Activated CD8-positive, alpha-beta T cell treated with anti-CD3 and anti-CD28 coated beads, Interleukin-2, amount 10 ng/mL, durations not matched to agents 7 days and 5 days (primary cell): Measurements from ENCODE around the gene ELOVL5. TPM values are rescaled to one million over a fixed set of nuclear protein-coding genes. Genes with fewer than 3 reads are reported as not detected.

Source experiments
- ATAC-seq: fragments of 150-1000 bp; cut with Tn5 transposase; one replicate; pipeline ENCODE4 v1.10.0; 2021; ENCODE audit warnings: moderate library complexity
- CTCF ChIA-PET: fragments of 350-600 bp; sonication (Branson Sonifier 250); formaldehyde crosslinking; loops from one replicate; lab custom pipeline; 2021; ENCODE audit warnings: antibody characterized with exemption; lab: Charles Lee
- POLR2A ChIA-PET: fragments of 350-600 bp; sonication (Branson Sonifier 250); formaldehyde crosslinking; loops from one replicate; lab custom pipeline; 2021; ENCODE audit warnings: antibody characterized with exemption; lab: Charles Lee
- DNase-seq: peaks from one replicate; pipeline ENCODE4 v3.0.0-alpha.2; 2020
- H3K27ac Mint-ChIP-seq: one replicate; pipeline ENCODE4 v1.8.0; 2021; ENCODE audit warnings: mild to moderate bottlenecking, mixed read lengths
- H3K27me3 Mint-ChIP-seq: one replicate; pipeline ENCODE4 v1.8.0; 2021; ENCODE audit warnings: low read depth, mixed read lengths
- H3K36me3 Mint-ChIP-seq: one replicate; pipeline ENCODE4 v1.8.0; 2021; ENCODE audit warnings: low read depth, mixed read lengths
- H3K4me1 Mint-ChIP-seq: one replicate; pipeline ENCODE4 v1.8.0; 2021; ENCODE audit warnings: low read depth, mixed read lengths
- H3K4me3 Mint-ChIP-seq: one replicate; pipeline ENCODE4 v1.8.0; 2021; ENCODE audit warnings: mild to moderate bottlenecking, mixed read lengths
- H3K9me3 Mint-ChIP-seq: one replicate; pipeline ENCODE4 v1.8.0; 2022; ENCODE audit warnings: mixed read lengths; ENCODE audit not compliant: insufficient read depth
- total RNA-seq, 2 experiments: library from RNA; stranded (reverse); gene quantifications; one replicate each; pipeline ENCODE4 v1.2.3, GENCODE V29; 2021

Gene ELOVL5
- total RNA-seq, 2 experiments from 2014 or later: 116 TPM

GRCh38 chr6:53264915-53265607, 83.7 kb downstream of the ELOVL5 start:
- H3K9me3 Mint-ChIP-seq: no peaks in the 10 kb centered on the region
- ChIA-PET POLR2A (no interaction called here), CTCF (no interaction called here)
- no peaks in the 10 kb centered on the region for H3K27me3 Mint-ChIP-seq
- H3K36me3 Mint-ChIP-seq: peaks cover 77% of the 10 kb centered on the region
- no peak overlapping the region for H3K4me3 Mint-ChIP-seq
- DNase-seq: no peak
- no peaks in the 10 kb centered on the region for H3K4me1 Mint-ChIP-seq
- no peak for ATAC-seq
- no peak overlapping the region for H3K27ac Mint-ChIP-seq

- ChIA-PET POLR2A (no interaction called here), CTCF (no interaction called here)
- no peaks in the 10 kb centered on the region for H3K4me1 Mint-ChIP-seq
- peaks cover 77% of the 10 kb centered on the region for H3K36me3 Mint-ChIP-seq
- no peak overlapping the region for H3K27ac Mint-ChIP-seq
- ATAC-seq: no peak
- DNase-seq: no peak
- H3K27me3 Mint-ChIP-seq: no peaks in the 10 kb centered on the region
- no peak overlapping the region for H3K4me3 Mint-ChIP-seq
- no peaks in the 10 kb centered on the region for H3K9me3 Mint-ChIP-seq
Observed at GRCh38 chr6:53264337-53264736, 84.4 kb downstream of the ELOVL5 start.

- CTCF ChIA-PET: interaction anchor here (0.7 kb wide), 1 partner anchor 16 kb away, joined by 3 read pairs; no protein-coding TSS in a partner anchor
- Mint-ChIP-seq H3K4me1 (no peaks in the 10 kb centered on the region), H3K4me3 (no peak overlapping the region), H3K27ac (peak overlapping the region; percentile 0), H3K27me3 (no peaks in the 10 kb centered on the region), H3K9me3 (no peaks in the 10 kb centered on the region), H3K36me3 (peaks cover 77% of the 10 kb centered on the region)
- DNase-seq: no peak
- no peak for ATAC-seq
- POLR2A ChIA-PET: interaction anchor here (0.7 kb wide), 1 partner anchor 13 kb away, joined by 3 read pairs; no protein-coding TSS in a partner anchor
Observed at GRCh38 chr6:53263917-53264316, 84.8 kb downstream of the ELOVL5 start.

- POLR2A ChIA-PET: no interaction called here
- Mint-ChIP-seq H3K9me3 (no peaks in the 10 kb centered on the region), H3K36me3 (peaks cover 60% of the 10 kb centered on the region), H3K4me3 (no peak overlapping the region), H3K27me3 (no peaks in the 10 kb centered on the region), H3K4me1 (no peaks in the 10 kb centered on the region), H3K27ac (no peak overlapping the region)
- ATAC-seq: no peak
- no peak for DNase-seq
- CTCF ChIA-PET: no interaction called here
Observed at GRCh38 chr6:53259860-53260580, 88.7 kb downstream of the ELOVL5 start.

- DNase-seq (no peak), ATAC-seq (no peak)
- Mint-ChIP-seq H3K36me3 (peaks cover 50% of the 10 kb centered on the region), H3K4me1 (no peaks in the 10 kb centered on the region), H3K4me3 (no peak overlapping the region), H3K27me3 (no peaks in the 10 kb centered on the region), H3K9me3 (no peaks in the 10 kb centered on the region), H3K27ac (no peak overlapping the region)
- ChIA-PET POLR2A (no interaction called here), CTCF (no interaction called here)
Observed at GRCh38 chr6:53258774-53259155, 90.0 kb downstream of the ELOVL5 start.

GRCh38 chr6:53258076-53258773, 90.5 kb downstream of the ELOVL5 start:
- Mint-ChIP-seq H3K9me3 (no peaks in the 10 kb centered on the region), H3K36me3 (peaks cover 51% of the 10 kb centered on the region), H3K4me3 (no peak overlapping the region), H3K27ac (no peak overlapping the region), H3K27me3 (no peaks in the 10 kb centered on the region), H3K4me1 (no peaks in the 10 kb centered on the region)
- POLR2A ChIA-PET: no interaction called here
- DNase-seq (no peak), ATAC-seq (no peak)
- CTCF ChIA-PET: interaction anchor here (1.0 kb wide), 1 partner anchor 85 kb away, joined by 3 read pairs; no protein-coding TSS in a partner anchor

GRCh38 chr6:53257533-53257932, 91.2 kb downstream of the ELOVL5 start:
- no peak for DNase-seq
- no peaks in the 10 kb centered on the region for H3K4me1 Mint-ChIP-seq
- H3K27me3 Mint-ChIP-seq: no peaks in the 10 kb centered on the region
- POLR2A ChIA-PET: interaction anchor here (0.6 kb wide), 1 partner anchor 29 kb away, joined by 3 read pairs; no protein-coding TSS in a partner anchor
- no peak for ATAC-seq
- H3K9me3 Mint-ChIP-seq: no peaks in the 10 kb centered on the region
- H3K4me3 Mint-ChIP-seq: no peak overlapping the region
- H3K27ac Mint-ChIP-seq: no peak overlapping the region
- H3K36me3 Mint-ChIP-seq: peaks cover 51% of the 10 kb centered on the region
- CTCF ChIA-PET: interaction anchor here (1.0 to 1.2 kb wide), 2 partner anchors 45 to 85 kb away, joined by 3 read pairs; no protein-coding TSS in a partner anchor

- ATAC-seq (no peak), DNase-seq (no peak)
- H3K4me3 Mint-ChIP-seq: no peak overlapping the region
- no peaks in the 10 kb centered on the region for H3K4me1 Mint-ChIP-seq
- ChIA-PET CTCF (interaction anchor here (1.0 to 1.2 kb wide), 2 partner anchors 45 to 84 kb away, joined by 3 read pairs; no protein-coding TSS in a partner anchor), POLR2A (interaction anchor here (0.6 kb wide), 1 partner anchor 28 kb away, joined by 3 read pairs; no protein-coding TSS in a partner anchor)
- peaks cover 45% of the 10 kb centered on the region for H3K36me3 Mint-ChIP-seq
- no peak overlapping the region for H3K27ac Mint-ChIP-seq
- H3K27me3 Mint-ChIP-seq: no peaks in the 10 kb centered on the region
- H3K9me3 Mint-ChIP-seq: no peaks in the 10 kb centered on the region
Observed at GRCh38 chr6:53257001-53257400, 91.7 kb downstream of the ELOVL5 start.

GRCh38 chr6:53252177-53252692, 96.5 kb downstream of the ELOVL5 start:
- ChIA-PET POLR2A (no interaction called here), CTCF (no interaction called here)
- Mint-ChIP-seq H3K36me3 (peaks cover 9% of the 10 kb centered on the region), H3K27ac (no peak overlapping the region), H3K9me3 (no peaks in the 10 kb centered on the region), H3K4me1 (no peaks in the 10 kb centered on the region), H3K27me3 (no peaks in the 10 kb centered on the region), H3K4me3 (no peak overlapping the region)
- DNase-seq: no peak
- no peak for ATAC-seq

- POLR2A ChIA-PET: interaction anchor here (0.8 kb wide), 1 partner anchor 12 kb away, joined by 3 read pairs; no protein-coding TSS in a partner anchor
- Mint-ChIP-seq H3K27me3 (no peaks in the 10 kb centered on the region), H3K27ac (no peak overlapping the region), H3K36me3 (peaks cover 7% of the 10 kb centered on the region), H3K4me3 (no peak overlapping the region), H3K4me1 (no peaks in the 10 kb centered on the region), H3K9me3 (no peaks in the 10 kb centered on the region)
- ATAC-seq (no peak), DNase-seq (no peak)
- CTCF ChIA-PET: interaction anchor here (0.7 kb wide), 1 partner anchor 78 kb away, joined by 3 read pairs; no protein-coding TSS in a partner anchor
Observed at GRCh38 chr6:53251033-53251672, 97.6 kb downstream of the ELOVL5 start.
